IPS-15b (cell line): ENCODE results near the gene ITSN1.

Source experiments
- H3K27me3 ChIP-seq: one replicate; pipeline ENCODE4 v1.6.1; 2013; ENCODE audit warnings: low read length; ENCODE audit not compliant: control insufficient read depth, insufficient read depth
- H3K36me3 ChIP-seq: one replicate; pipeline ENCODE4 v1.6.1; 2013; ENCODE audit warnings: low read length; ENCODE audit not compliant: control insufficient read depth, insufficient read depth
- H3K4me1 ChIP-seq: one replicate; pipeline ENCODE4 v1.6.1; 2013; ENCODE audit warnings: mild to moderate bottlenecking, low read length; ENCODE audit not compliant: control insufficient read depth, insufficient read depth
- H3K4me3 ChIP-seq: one replicate; pipeline ENCODE4 v1.5.1; 2013; ENCODE audit warnings: low read depth, low read length
- H3K9ac ChIP-seq: one replicate; pipeline ENCODE4 v1.6.1; 2013; ENCODE audit warnings: low read depth, mild to moderate bottlenecking, low read length
- H3K9me3 ChIP-seq: one replicate; pipeline ENCODE4 v1.6.1; 2013; ENCODE audit warnings: mild to moderate bottlenecking, low read length; ENCODE audit not compliant: control insufficient read depth, insufficient read depth

The ITSN1 gene

DNA sequence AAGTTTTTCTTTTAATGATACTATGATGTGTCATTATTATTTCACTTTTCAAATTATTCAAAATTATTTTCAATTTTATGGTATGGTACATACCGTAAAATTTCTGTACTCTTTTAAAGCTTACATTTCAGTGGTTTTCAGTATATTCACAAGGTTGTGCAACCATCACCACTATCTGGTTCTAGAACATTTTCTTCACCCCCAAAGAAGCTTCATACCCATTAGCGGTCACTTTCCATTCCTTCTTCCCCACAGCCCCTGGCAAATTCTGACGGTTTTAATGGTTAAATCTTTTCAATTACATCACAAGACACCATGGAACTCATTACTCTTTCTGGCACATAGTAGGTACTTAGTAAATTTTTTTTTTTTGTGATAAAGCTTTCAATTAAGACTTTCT is 296.1 kb downstream of the ITSN1 start:
- Histone ChIP-seq H3K4me1 (peaks cover 14% of the 10 kb centered on the region), H3K36me3 (no peaks in the 10 kb centered on the region), H3K9me3 (no peaks in the 10 kb centered on the region), H3K4me3 (no peak overlapping the region), H3K9ac (no peak overlapping the region), H3K27me3 (no peaks in the 10 kb centered on the region)

DNA sequence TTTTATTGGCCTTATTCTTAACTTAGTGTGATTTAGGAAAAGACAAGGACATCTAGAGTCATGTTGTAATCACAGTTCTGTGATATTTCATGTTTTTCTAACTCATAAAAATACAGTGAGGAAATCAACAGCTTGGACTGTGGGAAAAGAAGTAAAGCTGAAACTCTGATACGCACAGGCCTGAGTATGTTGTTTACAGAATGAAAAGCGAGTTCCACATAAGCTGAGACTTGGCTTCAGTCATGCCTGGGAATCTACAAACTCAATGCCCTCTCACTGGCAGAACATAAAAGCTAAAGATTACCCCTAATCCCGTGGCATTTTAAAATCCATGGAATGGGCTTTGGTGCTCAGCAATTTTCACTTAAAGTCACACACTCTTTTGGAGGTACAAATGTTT is 296.9 kb downstream of the ITSN1 start:
- no peak overlapping the region for H3K4me3 ChIP-seq
- H3K36me3 ChIP-seq, result no peaks in the 10 kb centered on the region
- no peak overlapping the region for H3K9ac ChIP-seq
- H3K27me3 ChIP-seq, result no peaks in the 10 kb centered on the region
- H3K9me3 ChIP-seq, result no peaks in the 10 kb centered on the region
- H3K4me1 ChIP-seq, result peaks cover 14% of the 10 kb centered on the region

DNA sequence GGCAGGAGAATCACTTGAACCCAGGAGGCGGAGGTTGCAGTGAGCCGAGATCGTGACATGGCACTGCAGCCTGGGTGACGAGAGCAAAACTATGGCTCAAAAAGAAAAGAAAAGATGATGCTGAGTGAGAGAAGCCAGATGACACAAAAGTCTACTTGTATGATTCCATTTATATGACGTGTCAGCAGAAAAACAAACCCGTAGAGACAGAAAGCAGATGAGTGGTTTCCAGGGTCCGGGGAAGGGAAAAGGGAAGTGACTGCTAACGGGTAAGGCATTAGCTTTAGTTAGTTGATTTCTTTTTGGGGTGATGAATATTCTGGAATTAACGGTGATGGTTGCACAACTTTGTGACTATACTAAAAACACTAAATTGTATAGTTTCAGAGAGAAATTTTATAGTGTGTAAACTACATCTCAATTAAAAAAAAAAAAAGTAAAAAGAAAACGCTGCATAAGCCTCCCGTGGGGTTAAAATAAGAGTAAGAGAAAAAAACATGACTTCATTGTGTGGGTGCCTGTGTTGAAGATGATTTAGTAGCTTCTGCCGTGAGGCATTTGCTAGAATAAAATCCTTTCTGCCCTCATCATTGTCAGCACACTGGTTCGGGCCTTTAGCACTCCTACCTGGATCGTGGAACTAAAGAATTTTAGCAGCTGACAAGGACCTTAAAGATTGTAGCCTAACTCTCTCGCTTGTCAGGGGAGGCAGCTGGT is 298.0 kb downstream of the ITSN1 start:
- no peaks in the 10 kb centered on the region for H3K36me3 ChIP-seq
- H3K4me1 ChIP-seq, result peaks cover 14% of the 10 kb centered on the region
- H3K4me3 ChIP-seq, result no peak overlapping the region
- H3K9ac ChIP-seq, result no peak overlapping the region
- no peaks in the 10 kb centered on the region for H3K27me3 ChIP-seq
- no peaks in the 10 kb centered on the region for H3K9me3 ChIP-seq

DNA sequence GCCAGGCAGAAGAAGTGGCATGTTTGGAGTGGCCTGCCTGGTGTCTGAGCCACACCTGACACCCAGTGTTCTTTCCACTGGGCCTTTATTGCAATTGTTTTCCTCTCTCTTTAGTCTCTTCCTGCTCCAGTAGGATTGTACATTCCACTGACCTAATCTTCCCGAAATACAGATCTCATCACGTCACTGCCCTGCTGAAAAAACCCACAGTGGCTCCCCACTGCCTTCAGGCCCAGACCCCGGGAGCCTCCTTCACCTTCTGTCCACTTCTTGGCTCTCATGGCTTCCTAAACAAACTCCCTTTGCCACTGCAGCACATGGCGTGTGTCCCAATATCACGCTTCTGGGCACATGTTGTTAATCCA is 298.6 kb downstream of the ITSN1 start:
- Histone ChIP-seq H3K4me3 (no peak overlapping the region), H3K4me1 (peaks cover 12% of the 10 kb centered on the region), H3K9ac (no peak overlapping the region), H3K36me3 (no peaks in the 10 kb centered on the region), H3K27me3 (no peaks in the 10 kb centered on the region), H3K9me3 (no peaks in the 10 kb centered on the region)

DNA sequence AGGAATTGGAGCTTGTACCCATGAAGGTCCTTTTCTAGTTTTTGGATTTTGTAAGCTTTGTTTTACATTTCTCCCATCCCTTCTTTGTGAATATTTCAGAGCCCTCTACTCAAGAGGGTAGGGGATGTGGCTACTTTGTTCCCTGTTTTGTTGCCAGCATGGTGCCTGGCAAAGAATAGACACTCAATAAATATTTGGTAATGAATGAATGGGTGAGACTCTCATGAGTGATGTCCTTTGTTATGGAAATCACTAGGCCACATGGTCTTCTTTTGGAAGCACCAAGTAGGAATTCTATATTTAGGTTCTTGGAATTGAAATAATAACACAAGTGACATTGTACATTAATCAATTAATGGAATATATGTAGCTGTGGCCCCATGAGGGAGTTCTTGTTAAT is 300.1 kb downstream of the ITSN1 start:
- H3K4me3 ChIP-seq, result no peak overlapping the region
- H3K27me3 ChIP-seq, result no peaks in the 10 kb centered on the region
- no peaks in the 10 kb centered on the region for H3K36me3 ChIP-seq
- no peak overlapping the region for H3K9ac ChIP-seq
- peaks cover 20% of the 10 kb centered on the region for H3K4me1 ChIP-seq
- no peaks in the 10 kb centered on the region for H3K9me3 ChIP-seq

DNA sequence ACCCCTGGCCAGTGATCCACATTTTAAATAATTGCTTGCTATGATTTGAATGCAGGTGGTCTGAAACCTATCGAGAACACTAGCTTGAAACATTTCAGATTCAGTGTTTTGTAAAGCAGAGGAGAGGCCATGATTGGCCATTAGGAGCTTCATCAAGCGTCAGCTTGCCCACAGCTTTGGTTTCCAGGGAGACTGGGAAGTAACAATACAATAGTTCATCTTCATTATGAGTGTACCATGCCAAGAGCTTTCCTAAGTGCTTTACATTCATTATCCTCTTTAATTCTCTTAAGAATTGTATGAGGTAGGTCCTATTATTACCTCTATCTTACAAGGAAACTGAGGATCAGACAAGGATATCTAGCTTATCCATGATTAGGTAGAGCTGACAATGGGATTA is 301.0 kb downstream of the ITSN1 start:
- peaks cover 24% of the 10 kb centered on the region for H3K4me1 ChIP-seq
- H3K36me3 ChIP-seq, result no peaks in the 10 kb centered on the region
- no peak overlapping the region for H3K4me3 ChIP-seq
- H3K9me3 ChIP-seq, result no peaks in the 10 kb centered on the region
- no peak overlapping the region for H3K9ac ChIP-seq
- no peaks in the 10 kb centered on the region for H3K27me3 ChIP-seq

DNA sequence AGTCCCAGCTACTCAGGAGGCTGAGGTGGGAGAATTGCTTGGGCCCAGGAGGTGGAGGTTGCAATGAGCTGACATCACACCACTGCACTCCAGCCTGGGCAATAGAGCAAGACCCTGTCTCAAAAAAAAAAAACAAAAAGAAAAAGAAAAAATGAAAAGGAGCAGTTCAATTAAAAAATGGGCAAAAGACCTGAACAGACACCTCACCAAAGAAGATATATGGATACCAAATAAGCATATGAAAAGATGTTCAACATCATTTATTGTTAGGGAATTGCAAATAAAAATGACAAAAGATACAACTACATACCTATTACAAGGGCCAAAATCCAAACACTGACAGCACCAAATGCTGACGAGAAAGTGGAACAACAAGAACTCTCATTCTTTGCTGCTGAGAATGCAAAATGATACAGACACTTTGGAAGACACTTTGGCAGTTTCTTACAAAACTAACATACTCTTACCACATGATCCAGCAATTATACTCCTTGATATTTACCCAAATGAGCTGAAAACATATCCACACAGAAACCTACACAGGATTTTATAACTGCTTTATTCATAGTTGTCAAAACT is 302.0 kb downstream of the ITSN1 start:
- peaks cover 31% of the 10 kb centered on the region for H3K4me1 ChIP-seq
- H3K9ac ChIP-seq, result no peak overlapping the region
- no peaks in the 10 kb centered on the region for H3K36me3 ChIP-seq
- H3K4me3 ChIP-seq, result no peak overlapping the region
- no peaks in the 10 kb centered on the region for H3K27me3 ChIP-seq
- no peaks in the 10 kb centered on the region for H3K9me3 ChIP-seq

DNA sequence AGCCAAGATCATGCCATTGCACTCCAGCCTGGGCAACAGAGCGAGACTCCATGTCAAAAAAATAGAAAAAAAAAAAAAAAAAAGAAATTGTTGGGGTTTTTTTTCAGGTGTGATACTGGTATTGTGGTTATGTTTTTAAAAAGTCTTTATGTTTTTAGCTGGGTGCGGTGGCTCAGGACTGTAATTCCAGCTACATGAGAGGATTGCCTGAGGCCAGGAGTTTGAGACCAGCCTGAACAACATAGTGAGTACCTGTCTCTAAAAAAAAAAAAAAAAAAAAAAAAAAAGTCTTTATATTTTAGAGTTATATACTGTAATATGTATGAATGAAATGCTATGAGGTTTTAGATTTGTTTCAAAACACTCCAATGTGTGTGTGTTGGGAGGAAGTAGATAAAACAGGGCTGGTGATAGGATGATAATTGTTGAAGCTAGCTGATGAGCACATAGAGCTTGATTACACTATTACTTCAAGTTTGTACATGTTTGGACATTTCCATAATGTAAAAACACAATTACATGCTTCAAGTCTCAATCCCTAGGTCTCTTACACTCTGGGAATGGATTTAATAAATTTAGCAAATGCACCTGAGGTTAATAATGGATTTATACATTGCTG is 303.5 kb downstream of the ITSN1 start:
- Histone ChIP-seq H3K27me3 (no peaks in the 10 kb centered on the region), H3K4me3 (no peak overlapping the region), H3K9ac (no peak overlapping the region), H3K4me1 (peaks cover 31% of the 10 kb centered on the region), H3K9me3 (no peaks in the 10 kb centered on the region), H3K36me3 (no peaks in the 10 kb centered on the region)

DNA sequence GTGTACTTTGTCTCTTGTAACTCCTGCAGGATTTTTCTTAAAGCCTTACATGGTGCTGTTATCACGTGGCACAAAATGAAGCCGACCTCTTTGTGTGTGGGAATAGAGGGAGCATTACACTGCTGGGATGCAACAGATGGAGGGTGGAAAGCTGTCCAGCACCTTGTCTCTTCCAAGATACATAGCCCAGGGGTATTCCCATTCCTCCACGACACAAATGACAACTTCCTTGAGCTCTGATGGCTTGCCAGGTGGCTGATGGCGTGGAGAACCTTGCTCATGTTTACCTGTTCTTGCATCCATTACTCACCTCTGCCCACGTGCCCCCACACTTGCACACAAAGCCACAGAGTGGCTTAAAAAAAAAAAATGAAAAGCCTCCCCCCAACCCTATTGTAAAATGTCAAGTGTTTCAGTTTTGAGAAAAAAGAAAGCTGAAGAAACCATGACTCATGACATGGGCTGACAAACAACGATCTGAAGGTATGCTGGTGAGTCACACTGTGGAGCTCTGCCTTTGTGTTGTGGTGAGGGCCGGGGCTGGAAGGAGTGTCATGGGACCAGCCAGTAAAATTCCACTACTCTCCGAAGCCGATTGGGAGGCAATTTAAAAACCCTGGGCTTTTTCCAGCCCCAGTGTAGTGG is 305.3 kb downstream of the ITSN1 start:
- Histone ChIP-seq H3K9ac (peak overlapping the region; percentile 17), H3K4me3 (peak overlapping the region; percentile 3), H3K4me1 (peaks cover 25% of the 10 kb centered on the region), H3K9me3 (no peaks in the 10 kb centered on the region), H3K36me3 (no peaks in the 10 kb centered on the region), H3K27me3 (no peaks in the 10 kb centered on the region)

DNA sequence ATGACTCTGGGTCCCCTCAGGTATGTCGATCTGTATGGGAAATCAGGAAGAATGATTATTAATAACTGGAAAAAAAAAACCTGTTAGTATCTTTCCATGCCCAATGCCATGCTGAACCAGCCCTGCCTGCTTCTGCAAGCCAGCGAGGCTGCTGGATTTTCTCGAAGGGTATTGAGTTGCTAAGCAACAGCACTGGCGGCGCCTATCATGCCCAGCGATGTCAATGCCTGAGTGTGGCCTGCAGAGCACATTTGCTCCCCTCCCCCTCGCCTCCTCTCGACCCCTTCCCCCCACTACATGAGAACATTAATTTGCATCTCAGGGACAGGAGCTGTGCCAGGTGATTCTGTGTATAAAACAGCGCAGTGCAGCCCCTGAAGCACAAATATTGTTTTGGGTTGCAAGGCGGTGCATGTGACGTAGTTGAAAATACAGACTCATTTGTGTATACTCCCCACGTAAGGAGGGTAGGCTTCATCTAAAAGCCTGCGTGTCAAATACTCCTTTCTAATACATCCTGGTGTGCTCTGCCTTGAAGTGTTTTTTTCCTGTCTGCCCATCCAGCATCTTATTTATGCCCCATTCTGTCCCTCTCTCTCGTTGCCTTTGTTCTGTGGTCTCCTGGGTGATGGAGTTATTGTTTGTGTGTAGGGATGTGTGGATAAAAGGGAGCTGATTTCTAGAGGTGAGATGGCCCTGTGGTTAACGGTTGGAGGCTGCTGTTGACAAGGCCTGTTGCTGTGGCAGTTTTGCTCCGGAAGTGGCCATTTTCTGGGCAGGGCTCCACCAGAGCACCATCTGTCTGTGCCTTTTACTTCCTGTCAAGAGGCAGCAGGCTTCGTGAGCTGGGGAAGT is 306.0 kb downstream of the ITSN1 start:
- H3K27me3 ChIP-seq, result no peaks in the 10 kb centered on the region

DNA sequence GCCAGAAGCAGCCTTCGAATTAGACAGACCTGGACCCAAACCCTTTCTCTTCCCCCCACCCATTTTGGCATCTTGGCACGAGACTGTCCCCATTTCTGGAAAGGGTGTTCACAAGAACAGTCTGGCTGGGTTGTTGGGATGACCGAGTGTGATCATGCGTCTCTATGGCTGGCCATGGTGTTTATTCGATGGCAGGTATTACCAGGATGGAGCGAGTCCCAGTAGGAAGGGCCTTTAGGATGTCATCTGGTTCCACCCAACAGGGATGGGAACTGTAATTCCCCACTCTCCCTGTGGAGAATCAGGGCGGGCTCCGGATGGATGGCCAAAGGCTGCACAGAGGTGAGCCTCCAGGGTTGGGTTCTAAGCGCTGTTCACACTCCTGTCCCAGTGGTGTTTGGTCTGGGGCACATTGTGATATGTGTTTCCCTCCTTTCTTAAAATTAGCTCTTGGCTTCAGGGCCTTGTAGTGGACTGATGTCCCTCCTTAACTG is 306.7 kb downstream of the ITSN1 start:
- Histone ChIP-seq H3K9me3 (no peaks in the 10 kb centered on the region), H3K4me1 (peaks cover 22% of the 10 kb centered on the region), H3K4me3 (no peak overlapping the region), H3K9ac (no peak overlapping the region), H3K36me3 (no peaks in the 10 kb centered on the region), H3K27me3 (no peaks in the 10 kb centered on the region)

More for the DNA sequence above, 306.0 kb downstream of the ITSN1 start:
- Histone ChIP-seq H3K36me3 (no peaks in the 10 kb centered on the region), H3K4me1 (peaks cover 22% of the 10 kb centered on the region), H3K4me3 (peak overlapping the region; percentile 3), H3K9ac (no peak overlapping the region), H3K9me3 (no peaks in the 10 kb centered on the region)
